ENCODE results near the gene SLC23A2.

Gene SLC23A2

GRCh38 chr20:4817230-4817671 lies 184.1 kb downstream of the SLC23A2 start:
- no peak overlapping the region for H2AFZ ChIP-seq (ENCODE audit: low read length)
- no peak overlapping the region for H2BK12ac ChIP-seq (ENCODE audit: low read length)
- H2BK5ac ChIP-seq (ENCODE audit: low read length), result no peak overlapping the region
- no peak overlapping the region for H3K4me3 ChIP-seq (ENCODE audit: low read length in 2 of 2)
- peaks cover 0 to 8% of the 10 kb centered on the region in 2 donors for H3K9me3 ChIP-seq (replicated peaks in 1 of 2; ENCODE audit: control insufficient read depth in 2 of 2, insufficient read depth in 1 of 2, low read depth in 1 of 2, low read length in 2 of 2)
- H4K91ac ChIP-seq (ENCODE audit: low read depth, low read length, poor library complexity), result no peak overlapping the region
- H3K9ac ChIP-seq (ENCODE audit: low read depth, low read length, poor library complexity), result no peak overlapping the region
- no peak for DNase-seq (ENCODE audit: low spot score)
- no peaks in the 10 kb centered on the region for H3K79me1 ChIP-seq (ENCODE audit: low read depth, low read length)
- H2AK5ac ChIP-seq (ENCODE audit: low read depth, low read length), result no peak overlapping the region
- H3K4me2 ChIP-seq (ENCODE audit: insufficient read depth, low read length, poor library complexity, severe bottlenecking), result no peak overlapping the region
- H3K4me1 ChIP-seq (ENCODE audit: control insufficient read depth in 2 of 2, insufficient read depth in 1 of 2, low read depth in 1 of 2, low read length in 2 of 2), result peaks cover 12 to 16% of the 10 kb centered on the region in 2 donors
- no CpG with 5 or more reads among the region's 3 CpGs for WGBS, 2 donors (ENCODE audit: extremely low coverage in 2 of 2, insufficient read length in 2 of 2, insufficient replicate concordance in 1 of 2)
- no peak overlapping the region for H3K23ac ChIP-seq (ENCODE audit: low read depth, low read length, poor library complexity)
- H3K14ac ChIP-seq (ENCODE audit: low read length), result no peak overlapping the region
- no peak overlapping the region for H2BK120ac ChIP-seq (ENCODE audit: low read depth, low read length)
- H3K27me3 ChIP-seq (ENCODE audit: control insufficient read depth in 3 of 3, insufficient read depth in 3 of 3, low read depth in 1 of 3, low read length in 3 of 3), result no peaks in the 10 kb centered on the region
- H3K4ac ChIP-seq (ENCODE audit: low read length), result no peak overlapping the region
- H4K8ac ChIP-seq (ENCODE audit: low read depth, low read length), result no peak overlapping the region
- no peak overlapping the region for H2BK15ac ChIP-seq (ENCODE audit: low read length)
- H3K36me3 ChIP-seq (replicated peaks in 1 of 2; ENCODE audit: control insufficient read depth in 2 of 2, insufficient read depth in 2 of 2, low read length in 2 of 2), result peaks cover 6 to 87% of the 10 kb centered on the region in 2 donors
- H3K18ac ChIP-seq (ENCODE audit: low read length), result no peak overlapping the region
- H3K27ac ChIP-seq (replicated peaks; ENCODE audit: low read length), result no peak overlapping the region

- Histone ChIP-seq H2BK120ac (ENCODE audit: low read depth, low read length) (no peak overlapping the region), H3K18ac (ENCODE audit: low read length) (no peak overlapping the region), H3K23ac (ENCODE audit: low read depth, low read length, poor library complexity) (no peak overlapping the region), H2AFZ (ENCODE audit: low read length) (no peak overlapping the region), H3K4me2 (ENCODE audit: insufficient read depth, low read length, poor library complexity, severe bottlenecking) (no peak overlapping the region), H3K36me3 (replicated peaks in 1 of 2; ENCODE audit: control insufficient read depth in 2 of 2, insufficient read depth in 2 of 2, low read length in 2 of 2) (peaks cover 6 to 92% of the 10 kb centered on the region in 2 donors), H3K79me1 (ENCODE audit: low read depth, low read length) (no peaks in the 10 kb centered on the region), H3K9ac (ENCODE audit: low read depth, low read length, poor library complexity) (no peak overlapping the region), H3K4ac (ENCODE audit: low read length) (no peak overlapping the region), H3K14ac (ENCODE audit: low read length) (no peak overlapping the region), H3K4me3 (ENCODE audit: low read length in 2 of 2) (peak overlapping the region in 1 of 2 donors; percentile 32), H3K27me3 (ENCODE audit: control insufficient read depth in 3 of 3, insufficient read depth in 3 of 3, low read depth in 1 of 3, low read length in 3 of 3) (no peaks in the 10 kb centered on the region), H3K9me3 (replicated peaks in 1 of 2; ENCODE audit: control insufficient read depth in 2 of 2, insufficient read depth in 1 of 2, low read depth in 1 of 2, low read length in 2 of 2) (peaks cover 0 to 8% of the 10 kb centered on the region in 2 donors), H2BK5ac (ENCODE audit: low read length) (no peak overlapping the region), H4K8ac (ENCODE audit: low read depth, low read length) (no peak overlapping the region), H4K91ac (ENCODE audit: low read depth, low read length, poor library complexity) (no peak overlapping the region), H3K4me1 (ENCODE audit: control insufficient read depth in 2 of 2, insufficient read depth in 1 of 2, low read depth in 1 of 2, low read length in 2 of 2) (peaks cover 0 to 6% of the 10 kb centered on the region in 2 donors), H2AK5ac (ENCODE audit: low read depth, low read length) (no peak overlapping the region), H2BK15ac (ENCODE audit: low read length) (no peak overlapping the region), H2BK12ac (ENCODE audit: low read length) (no peak overlapping the region), H3K27ac (replicated peaks; ENCODE audit: low read length) (no peak overlapping the region)
- no peak for DNase-seq (ENCODE audit: low spot score)
- no CpG with 5 or more reads among the region's 5 CpGs for WGBS, 2 donors (ENCODE audit: extremely low coverage in 2 of 2, insufficient read length in 2 of 2, insufficient replicate concordance in 1 of 2)
These were observed 185.7 kb downstream of the SLC23A2 start for GRCh38 chr20:4815628-4816027.

- H2AFZ ChIP-seq (ENCODE audit: low read length), result no peak overlapping the region
- no peaks in the 10 kb centered on the region for H3K27me3 ChIP-seq (ENCODE audit: control insufficient read depth in 3 of 3, insufficient read depth in 3 of 3, low read depth in 1 of 3, low read length in 3 of 3)
- H4K8ac ChIP-seq (ENCODE audit: low read depth, low read length), result no peak overlapping the region
- no peak overlapping the region for H3K23ac ChIP-seq (ENCODE audit: low read depth, low read length, poor library complexity)
- H3K14ac ChIP-seq (ENCODE audit: low read length), result no peak overlapping the region
- H2BK15ac ChIP-seq (ENCODE audit: low read length), result no peak overlapping the region
- H4K91ac ChIP-seq (ENCODE audit: low read depth, low read length, poor library complexity), result no peak overlapping the region
- WGBS, 2 donors (ENCODE audit: extremely low coverage in 2 of 2, insufficient read length in 2 of 2, insufficient replicate concordance in 1 of 2), result no CpG with 5 or more reads among the region's 20 CpGs
- H2BK5ac ChIP-seq (ENCODE audit: low read length), result no peak overlapping the region
- H3K4me2 ChIP-seq (ENCODE audit: insufficient read depth, low read length, poor library complexity, severe bottlenecking), result no peak overlapping the region
- DNase-seq (ENCODE audit: low spot score), result no peak
- H3K4me1 ChIP-seq (ENCODE audit: control insufficient read depth in 2 of 2, insufficient read depth in 1 of 2, low read depth in 1 of 2, low read length in 2 of 2), result peaks cover under 1 to 10% of the 10 kb centered on the region in 2 donors
- no peak overlapping the region for H2BK12ac ChIP-seq (ENCODE audit: low read length)
- H2BK120ac ChIP-seq (ENCODE audit: low read depth, low read length), result no peak overlapping the region
- no peaks in the 10 kb centered on the region for H3K79me1 ChIP-seq (ENCODE audit: low read depth, low read length)
- H3K9me3 ChIP-seq (replicated peaks in 1 of 2; ENCODE audit: control insufficient read depth in 2 of 2, insufficient read depth in 1 of 2, low read depth in 1 of 2, low read length in 2 of 2), result peaks cover 0 to 8% of the 10 kb centered on the region in 2 donors
- peaks cover 2 to 89% of the 10 kb centered on the region in 2 donors for H3K36me3 ChIP-seq (replicated peaks in 1 of 2; ENCODE audit: control insufficient read depth in 2 of 2, insufficient read depth in 2 of 2, low read length in 2 of 2)
- no peak overlapping the region for H3K27ac ChIP-seq (replicated peaks; ENCODE audit: low read length)
- no peak overlapping the region for H3K4ac ChIP-seq (ENCODE audit: low read length)
- H3K9ac ChIP-seq (ENCODE audit: low read depth, low read length, poor library complexity), result no peak overlapping the region
- H3K18ac ChIP-seq (ENCODE audit: low read length), result peak overlapping the region; percentile 20
- no peak overlapping the region for H3K4me3 ChIP-seq (ENCODE audit: low read length in 2 of 2)
- no peak overlapping the region for H2AK5ac ChIP-seq (ENCODE audit: low read depth, low read length)
These were observed 186.5 kb downstream of the SLC23A2 start for GRCh38 chr20:4814696-4815252.

- Histone ChIP-seq H3K4me1 (ENCODE audit: control insufficient read depth in 2 of 2, insufficient read depth in 1 of 2, low read depth in 1 of 2, low read length in 2 of 2) (peaks cover 6 to 17% of the 10 kb centered on the region in 2 donors), H3K27me3 (ENCODE audit: control insufficient read depth in 3 of 3, insufficient read depth in 3 of 3, low read depth in 1 of 3, low read length in 3 of 3) (no peaks in the 10 kb centered on the region), H3K23ac (ENCODE audit: low read depth, low read length, poor library complexity) (no peak overlapping the region), H4K91ac (ENCODE audit: low read depth, low read length, poor library complexity) (no peak overlapping the region), H3K79me1 (ENCODE audit: low read depth, low read length) (no peaks in the 10 kb centered on the region), H2BK12ac (ENCODE audit: low read length) (no peak overlapping the region), H3K36me3 (replicated peaks in 1 of 2; ENCODE audit: control insufficient read depth in 2 of 2, insufficient read depth in 2 of 2, low read length in 2 of 2) (peaks cover 2 to 82% of the 10 kb centered on the region in 2 donors), H3K27ac (replicated peaks; ENCODE audit: low read length) (no peak overlapping the region), H3K4ac (ENCODE audit: low read length) (no peak overlapping the region), H2BK15ac (ENCODE audit: low read length) (no peak overlapping the region), H4K8ac (ENCODE audit: low read depth, low read length) (no peak overlapping the region), H2AK5ac (ENCODE audit: low read depth, low read length) (no peak overlapping the region), H3K4me2 (ENCODE audit: insufficient read depth, low read length, poor library complexity, severe bottlenecking) (no peak overlapping the region), H3K14ac (ENCODE audit: low read length) (no peak overlapping the region), H2BK120ac (ENCODE audit: low read depth, low read length) (no peak overlapping the region), H3K9me3 (replicated peaks in 1 of 2; ENCODE audit: control insufficient read depth in 2 of 2, insufficient read depth in 1 of 2, low read depth in 1 of 2, low read length in 2 of 2) (peaks cover 0 to 8% of the 10 kb centered on the region in 2 donors), H2AFZ (ENCODE audit: low read length) (no peak overlapping the region), H3K9ac (ENCODE audit: low read depth, low read length, poor library complexity) (peak overlapping the region; percentile 9), H2BK5ac (ENCODE audit: low read length) (no peak overlapping the region), H3K18ac (ENCODE audit: low read length) (peak overlapping the region; percentile 20), H3K4me3 (ENCODE audit: low read length in 2 of 2) (no peak overlapping the region)
- no CpG with 5 or more reads among the region's 13 CpGs for WGBS, 2 donors (ENCODE audit: extremely low coverage in 2 of 2, insufficient read length in 2 of 2, insufficient replicate concordance in 1 of 2)
- DNase-seq (ENCODE audit: low spot score), result no peak
These were observed 187.2 kb downstream of the SLC23A2 start for GRCh38 chr20:4813863-4814695.

Data from neuronal stem cell (in vitro differentiated cells).